B cell (primary cell): ENCODE results near the gene PAM.

Experiments used
- CTCF ChIP-seq: fragments of 200-600 bp; IDR thresholded peaks from one replicate; pipeline ENCODE4 v1.8.0; 2022; ENCODE audit warnings: antibody characterized with exemption, mild to moderate bottlenecking
- EZH2 ChIP-seq: IDR thresholded peaks from 2 replicates; pipeline ENCODE4 v1.6.1; 2012; ENCODE audit warnings: borderline replicate concordance, low read depth, mild to moderate bottlenecking, moderate library complexity, low read length; ENCODE audit not compliant: insufficient read depth, poor library complexity, severe bottlenecking

- no peak for TF ChIP-seq CTCF
- TF ChIP-seq EZH2, result no peak
Observed at GRCh38 chr5:102788788-102789187, 33.7 kb downstream of the PAM start.
